ENCODE results near the gene CHCHD3. TPM values are rescaled to one million over a fixed set of nuclear protein-coding genes. Genes with fewer than 3 reads are reported as not detected.

Gene CHCHD3
- total RNA-seq, 1 donor from 2014 or later: 107 TPM

DNA sequence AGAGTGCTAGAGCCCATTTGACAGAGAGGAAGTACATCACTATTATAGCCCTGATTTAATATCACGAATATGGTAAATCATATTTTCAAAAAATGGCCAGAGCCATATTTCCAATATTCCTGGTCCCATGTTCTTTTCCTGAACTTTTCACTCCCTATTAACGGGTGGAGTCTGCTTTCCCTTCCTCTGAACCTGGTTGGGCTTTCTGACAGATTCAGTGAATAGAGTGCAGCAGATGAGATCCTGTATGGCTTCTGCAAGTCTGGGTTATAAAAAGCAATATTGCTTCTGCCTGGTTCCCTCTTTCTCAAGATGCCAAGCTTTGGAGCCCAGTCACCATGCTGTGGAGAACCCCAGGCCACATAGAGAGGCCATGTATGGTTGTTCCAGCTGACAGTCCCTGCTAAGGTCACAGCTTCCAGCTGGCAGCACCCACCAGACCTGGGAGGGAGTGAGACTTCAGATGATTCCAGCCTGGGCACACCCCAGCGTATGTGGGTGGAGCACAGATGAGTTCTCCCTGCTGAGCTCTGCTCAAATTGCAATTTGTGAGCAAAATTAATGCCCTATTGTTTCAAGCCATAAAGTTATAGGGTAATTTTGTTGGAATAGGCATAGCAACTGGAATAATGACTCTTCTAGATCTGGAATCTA is 17.9 kb upstream of the CHCHD3 start:
- Mint-ChIP-seq H3K27me3 (ENCODE audit: low read depth) (no peaks in the 10 kb centered on the region), H3K9me3 (no peaks in the 10 kb centered on the region), H3K36me3 (ENCODE audit: low read depth) (no peaks in the 10 kb centered on the region), H3K4me3 (no peak overlapping the region), H3K27ac (ENCODE audit: unreplicated experiment) (no peak overlapping the region), H3K4me1 (no peaks in the 10 kb centered on the region)
- DNase-seq (ENCODE audit: low read depth, low spot score): no peak
- TF ChIP-seq, protein P1, sequence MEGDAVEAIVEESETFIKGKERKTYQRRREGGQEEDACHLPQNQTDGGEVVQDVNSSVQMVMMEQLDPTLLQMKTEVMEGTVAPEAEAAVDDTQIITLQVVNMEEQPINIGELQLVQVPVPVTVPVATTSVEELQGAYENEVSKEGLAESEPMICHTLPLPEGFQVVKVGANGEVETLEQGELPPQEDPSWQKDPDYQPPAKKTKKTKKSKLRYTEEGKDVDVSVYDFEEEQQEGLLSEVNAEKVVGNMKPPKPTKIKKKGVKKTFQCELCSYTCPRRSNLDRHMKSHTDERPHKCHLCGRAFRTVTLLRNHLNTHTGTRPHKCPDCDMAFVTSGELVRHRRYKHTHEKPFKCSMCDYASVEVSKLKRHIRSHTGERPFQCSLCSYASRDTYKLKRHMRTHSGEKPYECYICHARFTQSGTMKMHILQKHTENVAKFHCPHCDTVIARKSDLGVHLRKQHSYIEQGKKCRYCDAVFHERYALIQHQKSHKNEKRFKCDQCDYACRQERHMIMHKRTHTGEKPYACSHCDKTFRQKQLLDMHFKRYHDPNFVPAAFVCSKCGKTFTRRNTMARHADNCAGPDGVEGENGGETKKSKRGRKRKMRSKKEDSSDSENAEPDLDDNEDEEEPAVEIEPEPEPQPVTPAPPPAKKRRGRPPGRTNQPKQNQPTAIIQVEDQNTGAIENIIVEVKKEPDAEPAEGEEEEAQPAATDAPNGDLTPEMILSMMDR (conservative IDR thresholded peaks at IDR 0.05): no peak

DNA sequence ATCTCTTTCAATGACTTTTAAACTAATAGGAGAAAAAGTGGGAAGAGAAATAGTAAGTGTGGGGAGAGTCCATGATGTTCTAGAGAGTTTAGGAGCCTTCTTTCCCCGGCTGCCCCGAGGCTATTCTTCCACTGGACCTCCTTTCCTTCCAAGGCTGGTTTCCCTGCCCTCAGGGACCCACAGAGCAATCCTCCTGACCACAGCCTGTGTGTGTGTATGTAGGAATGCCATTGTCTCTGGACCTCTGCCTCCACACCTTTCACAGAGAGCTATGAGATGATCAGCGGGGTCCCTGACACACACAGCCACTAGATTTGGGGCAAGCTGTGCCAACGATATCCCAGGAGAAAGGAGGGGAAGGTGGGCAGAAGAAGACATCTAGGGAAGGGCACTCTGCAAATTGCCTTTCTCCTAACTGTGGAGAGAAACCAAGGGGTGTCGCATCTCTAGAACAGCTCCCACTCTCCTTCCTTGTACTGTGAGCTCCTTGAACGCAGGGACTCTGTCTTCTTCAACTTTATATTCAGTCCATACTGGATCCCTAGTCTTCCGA is 13.3 kb upstream of the CHCHD3 start:
- Mint-ChIP-seq H3K27me3 (ENCODE audit: low read depth) (no peaks in the 10 kb centered on the region), H3K4me3 (no peak overlapping the region), H3K9me3 (no peaks in the 10 kb centered on the region), H3K27ac (ENCODE audit: unreplicated experiment) (no peak overlapping the region), H3K4me1 (no peaks in the 10 kb centered on the region), H3K36me3 (ENCODE audit: low read depth) (no peaks in the 10 kb centered on the region)
- TF ChIP-seq, protein P1 (conservative IDR thresholded peaks at IDR 0.05): no peak
- DNase-seq (ENCODE audit: low read depth, low spot score): no peak

DNA sequence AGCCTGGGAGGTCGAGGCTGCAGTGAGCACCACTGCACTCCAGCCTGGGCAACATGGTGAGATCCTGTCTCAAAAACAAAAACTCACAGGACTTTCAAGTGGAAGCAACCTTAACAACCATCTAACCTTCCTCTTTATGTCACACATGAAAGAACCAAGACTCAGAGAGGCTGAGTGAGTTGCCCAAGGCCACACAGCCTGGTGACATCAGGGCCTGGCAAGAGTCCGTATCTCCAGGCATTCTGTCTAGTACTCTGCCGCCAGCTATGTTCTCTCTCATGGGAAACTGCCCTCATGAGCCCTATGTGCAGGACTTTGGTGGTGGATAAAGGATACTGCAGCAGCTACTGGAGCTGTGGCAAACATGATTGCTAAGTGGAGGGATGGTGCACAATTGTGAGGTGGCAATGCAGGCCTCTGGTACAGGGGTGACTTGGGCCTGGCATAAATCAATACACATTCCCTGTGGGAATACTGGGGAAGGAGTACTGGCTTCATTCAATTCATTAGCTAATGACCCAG is 10.1 kb upstream of the CHCHD3 start:
- no peak for DNase-seq (ENCODE audit: low read depth, low spot score)
- Mint-ChIP-seq H3K27me3 (ENCODE audit: low read depth) (no peaks in the 10 kb centered on the region), H3K36me3 (ENCODE audit: low read depth) (no peaks in the 10 kb centered on the region), H3K4me3 (no peak overlapping the region), H3K4me1 (no peaks in the 10 kb centered on the region), H3K9me3 (no peaks in the 10 kb centered on the region), H3K27ac (ENCODE audit: unreplicated experiment) (no peak overlapping the region)
- TF ChIP-seq, protein P1 (conservative IDR thresholded peaks at IDR 0.05): no peak

DNA sequence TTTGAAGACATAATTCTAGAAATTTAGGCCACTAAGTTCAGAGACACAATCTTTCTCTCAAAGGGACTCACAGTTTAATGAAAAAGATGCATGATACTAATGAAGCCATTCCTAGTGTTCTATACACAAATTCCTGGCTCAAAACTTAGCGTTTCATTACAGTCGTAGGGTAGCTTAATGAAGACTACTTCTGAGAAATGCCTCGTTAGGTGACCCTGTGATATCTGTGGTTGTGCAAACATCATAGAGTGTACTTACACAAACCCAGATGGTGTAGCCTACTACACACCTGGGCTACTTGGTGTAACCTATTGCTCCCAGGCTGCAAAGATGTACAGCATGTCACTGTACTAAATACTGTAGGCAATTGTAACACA is 488 bp upstream of the CHCHD3 start:
- TF ChIP-seq, protein P1 (conservative IDR thresholded peaks at IDR 0.05): no peak
- Mint-ChIP-seq H3K4me1 (peaks cover 27% of the 10 kb centered on the region), H3K4me3 (peak overlapping the region; percentile 98), H3K27ac (ENCODE audit: unreplicated experiment) (no peak overlapping the region), H3K9me3 (no peaks in the 10 kb centered on the region), H3K36me3 (ENCODE audit: low read depth) (peaks cover 4% of the 10 kb centered on the region), H3K27me3 (ENCODE audit: low read depth) (no peaks in the 10 kb centered on the region)
- no peak for DNase-seq (ENCODE audit: low read depth, low spot score)

DNA sequence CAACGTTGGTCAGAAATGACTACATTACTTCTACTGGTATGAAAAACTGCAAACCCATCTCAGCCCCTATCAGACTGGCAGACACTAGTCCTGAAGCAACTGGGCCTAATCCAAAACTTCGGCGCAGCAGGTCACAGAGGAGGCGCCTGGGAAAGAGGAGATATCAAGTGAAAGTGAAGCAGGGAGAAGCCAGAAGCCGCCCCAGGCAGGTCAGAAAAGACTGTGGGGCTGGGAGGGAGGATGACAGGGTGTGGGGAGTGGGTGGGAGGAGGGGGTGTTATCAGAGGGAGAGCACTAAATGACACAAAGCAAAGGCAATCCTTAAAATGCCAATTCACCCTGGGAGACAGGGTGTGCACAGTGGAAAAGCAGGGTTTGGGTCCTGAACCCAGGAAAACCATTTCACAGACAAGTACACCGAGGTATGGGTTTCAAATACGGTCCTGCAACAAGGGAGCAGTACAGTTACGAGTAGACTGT is 731 bp downstream of the CHCHD3 start:
- peak overlapping the region; percentile 97 for H3K27ac Mint-ChIP-seq (ENCODE audit: unreplicated experiment)
- no peak for DNase-seq (ENCODE audit: low read depth, low spot score)
- peaks cover 27% of the 10 kb centered on the region for H3K4me1 Mint-ChIP-seq
- peak overlapping the region; percentile 98 for H3K4me3 Mint-ChIP-seq
- H3K36me3 Mint-ChIP-seq (ENCODE audit: low read depth): peaks cover 4% of the 10 kb centered on the region
- no peaks in the 10 kb centered on the region for H3K27me3 Mint-ChIP-seq (ENCODE audit: low read depth)
- H3K9me3 Mint-ChIP-seq: no peaks in the 10 kb centered on the region
- TF ChIP-seq, protein P1 (conservative IDR thresholded peaks at IDR 0.05): no peak

Data from neural crest cell (in vitro differentiated cells).